Duodenal mucosa (tissue), 2 donors: ENCODE results near the gene ATAD3A.

Source experiments
- H3K27ac ChIP-seq: one replicate; pipeline ENCODE4 v1.7.0; 2013; ENCODE audit warnings: low read depth, low read length
- H3K27me3 ChIP-seq, 2 donors: one replicate each; pipeline ENCODE4 v1.7.0; 2013; ENCODE audit warnings: low read length in 2 of 2, control low read depth in 1 of 2; ENCODE audit not compliant: insufficient read depth in 2 of 2, control insufficient read depth in 1 of 2
- H3K36me3 ChIP-seq, 2 donors: one replicate each; pipeline ENCODE4 v1.7.0; 2013; ENCODE audit warnings: low read length in 2 of 2, control low read depth in 1 of 2; ENCODE audit not compliant: insufficient read depth in 2 of 2, control insufficient read depth in 1 of 2
- H3K4me1 ChIP-seq, 2 donors: one replicate each; pipeline ENCODE4 v1.7.0; 2013; ENCODE audit warnings: low read length in 2 of 2, control low read depth in 1 of 2; ENCODE audit not compliant: insufficient read depth in 2 of 2, control insufficient read depth in 1 of 2
- H3K4me3 ChIP-seq, 2 donors: one replicate each; pipeline ENCODE4 v1.7.0; 2013; ENCODE audit warnings: low read length in 2 of 2, low read depth in 1 of 2
- H3K9ac ChIP-seq, 2 donors: one replicate each; pipeline ENCODE4 v1.7.0; 2013; ENCODE audit warnings: low read length in 2 of 2, low read depth in 1 of 2
- H3K9me3 ChIP-seq, 2 donors: one replicate each; pipeline ENCODE4 v1.7.0; 2013; ENCODE audit warnings: low read length in 2 of 2, control low read depth in 1 of 2; ENCODE audit not compliant: control insufficient read depth in 1 of 2

ATAD3A gene

DNA sequence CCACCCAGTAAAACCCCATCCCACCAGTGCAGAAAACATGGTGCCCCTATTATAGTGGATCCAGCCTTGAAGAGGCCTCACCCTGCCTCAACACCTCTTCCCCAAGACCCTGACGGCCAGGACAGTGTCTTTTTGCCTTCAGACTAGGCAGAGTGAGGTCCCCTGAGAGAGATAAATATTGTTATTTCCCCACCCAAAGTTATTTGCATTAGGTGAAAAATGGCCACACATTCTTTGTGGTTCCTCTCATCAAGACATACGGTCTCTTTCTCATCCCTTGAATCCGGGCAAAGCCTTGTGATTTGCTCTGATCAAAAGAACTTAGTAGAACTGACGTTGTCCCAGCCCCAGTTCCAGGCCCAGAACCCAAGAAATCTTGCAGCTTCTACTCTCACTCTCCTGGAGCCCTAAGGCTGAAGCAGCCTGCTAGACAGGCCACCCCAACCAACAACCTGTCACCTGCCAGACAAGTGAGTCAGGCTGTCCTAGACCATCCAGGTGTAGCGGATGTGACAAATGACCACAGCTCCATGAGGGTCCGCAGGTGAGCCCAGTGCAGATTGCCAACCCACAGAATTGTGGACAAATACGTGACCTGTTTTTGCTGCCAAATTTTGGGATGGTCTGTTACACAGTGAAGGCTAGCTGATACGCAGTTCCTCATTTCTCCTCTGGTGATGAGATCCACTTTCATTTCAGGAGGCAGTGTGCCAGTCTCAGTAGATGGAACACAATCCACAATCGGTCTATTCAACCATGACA, 70.8 kb downstream of the ATAD3A start:
- H3K4me3 ChIP-seq, result no peak overlapping the region
- no peaks in the 10 kb centered on the region for H3K27me3 ChIP-seq
- no peaks in the 10 kb centered on the region for H3K9me3 ChIP-seq
- H3K9ac ChIP-seq, result no peak overlapping the region
- peaks cover 4 to 14% of the 10 kb centered on the region in 2 donors for H3K4me1 ChIP-seq
- no peaks in the 10 kb centered on the region for H3K36me3 ChIP-seq
- no peak overlapping the region for H3K27ac ChIP-seq

DNA sequence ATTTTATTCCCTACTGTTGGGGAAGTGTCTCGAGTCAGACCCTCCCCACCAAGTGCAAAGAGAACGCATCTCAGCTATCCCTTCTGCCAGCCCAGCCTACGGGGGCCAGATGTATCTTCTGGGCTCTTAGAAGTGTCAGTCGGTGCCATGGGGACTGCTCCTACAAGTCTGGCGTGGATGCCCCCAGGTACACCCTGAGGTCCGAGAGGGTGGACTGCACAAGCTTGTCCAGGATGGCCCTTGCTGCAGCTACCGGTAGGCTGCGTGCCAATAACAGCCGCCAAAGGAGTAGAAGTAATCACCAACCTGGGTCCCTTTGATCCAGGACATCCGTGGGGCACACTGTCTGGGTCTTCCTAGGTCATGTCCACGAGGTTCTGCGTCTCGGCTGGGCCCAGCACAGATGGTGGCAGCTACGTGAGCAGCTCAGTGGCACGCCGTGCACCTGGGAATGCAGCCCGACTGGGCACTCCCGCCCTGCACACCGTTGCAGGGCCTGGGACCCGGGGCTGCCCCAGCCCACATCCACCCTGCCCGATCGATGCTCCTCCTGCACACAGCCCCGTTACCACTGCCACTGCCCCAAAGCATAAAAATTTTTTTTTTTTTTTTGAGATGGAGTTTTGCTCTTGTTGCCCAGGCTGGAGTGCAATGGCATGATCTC, 71.5 kb downstream of the ATAD3A start:
- no peak overlapping the region for H3K9ac ChIP-seq
- H3K9me3 ChIP-seq, result no peaks in the 10 kb centered on the region
- H3K36me3 ChIP-seq, result no peaks in the 10 kb centered on the region
- H3K4me3 ChIP-seq, result no peak overlapping the region
- H3K27me3 ChIP-seq, result peaks cover 0 to under 1% of the 10 kb centered on the region in 2 donors
- H3K27ac ChIP-seq, result no peak overlapping the region
- peaks cover 0 to 7% of the 10 kb centered on the region in 2 donors for H3K4me1 ChIP-seq
